ENCODE data around the gene SUSD1. TPM values are rescaled to one million over a fixed set of nuclear protein-coding genes. Genes with fewer than 3 reads are reported as not detected.
A peak's percentile ranks its signal among the peaks of the same experiment; 100 is the strongest.

The SUSD1 gene
- total RNA-seq, 2 experiments from 2014 or later = 1.6 to 2.7 TPM

DNA sequence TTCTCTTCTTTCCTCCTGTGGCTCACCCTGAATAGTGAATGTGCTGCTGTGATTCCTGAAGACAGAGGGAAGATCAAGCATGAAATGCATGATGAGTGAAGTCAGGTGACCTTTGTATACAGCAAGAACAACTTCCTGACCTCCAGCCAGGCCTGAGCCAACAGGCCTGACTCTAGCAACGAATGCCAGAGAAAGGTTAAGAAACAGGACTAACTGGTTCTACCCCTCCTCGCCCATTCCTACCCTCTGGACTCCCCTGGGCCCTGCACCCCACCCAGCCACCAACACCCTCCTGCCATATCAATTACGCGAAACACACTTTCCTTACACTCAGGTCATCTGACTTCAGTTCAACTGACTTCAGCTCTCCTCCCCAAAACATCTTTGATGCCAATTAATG lies 4.9 kb downstream of the SUSD1 start:
- intact Hi-C loops (cut with micrococcal nuclease) = no loop called here
- no peaks in the 10 kb centered on the region for H3K27me3 Mint-ChIP-seq (ENCODE audit: low read depth)
- CTCF ChIA-PET = interaction anchor here (0.7 kb wide), 1 partner anchor 54 kb away, joined by 3 read pairs; no protein-coding TSS in a partner anchor
- DNase-seq = no peak
- no peak overlapping the region for H3K4me3 Mint-ChIP-seq
- no peak overlapping the region for H3K27ac Mint-ChIP-seq
- peaks cover 33% of the 10 kb centered on the region for H3K4me1 Mint-ChIP-seq (ENCODE audit: low read depth)
- no peaks in the 10 kb centered on the region for H3K36me3 Mint-ChIP-seq (ENCODE audit: low read depth)
- H3K9me3 Mint-ChIP-seq = no peaks in the 10 kb centered on the region

DNA sequence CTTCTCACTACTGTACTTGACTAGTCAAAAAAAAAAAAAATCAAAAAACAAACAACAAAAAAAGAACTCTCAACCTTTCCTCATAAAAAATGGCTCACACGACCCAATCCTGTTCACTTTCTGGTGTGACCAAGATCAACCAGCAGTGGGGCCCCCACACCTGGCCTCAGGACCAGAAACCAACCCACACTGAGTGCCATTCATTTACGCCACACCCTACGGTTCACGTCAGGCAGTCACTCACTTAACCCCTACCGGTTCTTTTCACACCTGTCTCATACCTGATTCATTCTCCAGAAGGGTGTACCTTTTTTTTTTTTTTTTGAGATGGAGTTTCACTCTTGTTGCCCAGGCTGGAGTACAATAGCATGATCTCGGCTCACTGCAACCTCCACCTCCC lies 5.7 kb downstream of the SUSD1 start:
- Mint-ChIP-seq H3K27me3 (ENCODE audit: low read depth) (no peaks in the 10 kb centered on the region), H3K9me3 (no peaks in the 10 kb centered on the region), H3K27ac (no peak overlapping the region), H3K36me3 (ENCODE audit: low read depth) (no peaks in the 10 kb centered on the region), H3K4me3 (no peak overlapping the region), H3K4me1 (ENCODE audit: low read depth) (peaks cover 32% of the 10 kb centered on the region)
- intact Hi-C loops (cut with micrococcal nuclease) = no loop called here
- CTCF ChIA-PET = no interaction called here
- DNase-seq = no peak

GRCh38 chr9:112168197-112168596 lies 6.9 kb downstream of the SUSD1 start:
- intact Hi-C loops (cut with micrococcal nuclease) = no loop called here
- no peak overlapping the region for H3K27ac Mint-ChIP-seq
- no peak overlapping the region for H3K4me3 Mint-ChIP-seq
- CTCF ChIA-PET = no interaction called here
- peak; percentile 44 for DNase-seq
- peaks cover 25% of the 10 kb centered on the region for H3K4me1 Mint-ChIP-seq (ENCODE audit: low read depth)
- H3K27me3 Mint-ChIP-seq (ENCODE audit: low read depth) = no peaks in the 10 kb centered on the region
- no peaks in the 10 kb centered on the region for H3K9me3 Mint-ChIP-seq
- no peaks in the 10 kb centered on the region for H3K36me3 Mint-ChIP-seq (ENCODE audit: low read depth)

DNA sequence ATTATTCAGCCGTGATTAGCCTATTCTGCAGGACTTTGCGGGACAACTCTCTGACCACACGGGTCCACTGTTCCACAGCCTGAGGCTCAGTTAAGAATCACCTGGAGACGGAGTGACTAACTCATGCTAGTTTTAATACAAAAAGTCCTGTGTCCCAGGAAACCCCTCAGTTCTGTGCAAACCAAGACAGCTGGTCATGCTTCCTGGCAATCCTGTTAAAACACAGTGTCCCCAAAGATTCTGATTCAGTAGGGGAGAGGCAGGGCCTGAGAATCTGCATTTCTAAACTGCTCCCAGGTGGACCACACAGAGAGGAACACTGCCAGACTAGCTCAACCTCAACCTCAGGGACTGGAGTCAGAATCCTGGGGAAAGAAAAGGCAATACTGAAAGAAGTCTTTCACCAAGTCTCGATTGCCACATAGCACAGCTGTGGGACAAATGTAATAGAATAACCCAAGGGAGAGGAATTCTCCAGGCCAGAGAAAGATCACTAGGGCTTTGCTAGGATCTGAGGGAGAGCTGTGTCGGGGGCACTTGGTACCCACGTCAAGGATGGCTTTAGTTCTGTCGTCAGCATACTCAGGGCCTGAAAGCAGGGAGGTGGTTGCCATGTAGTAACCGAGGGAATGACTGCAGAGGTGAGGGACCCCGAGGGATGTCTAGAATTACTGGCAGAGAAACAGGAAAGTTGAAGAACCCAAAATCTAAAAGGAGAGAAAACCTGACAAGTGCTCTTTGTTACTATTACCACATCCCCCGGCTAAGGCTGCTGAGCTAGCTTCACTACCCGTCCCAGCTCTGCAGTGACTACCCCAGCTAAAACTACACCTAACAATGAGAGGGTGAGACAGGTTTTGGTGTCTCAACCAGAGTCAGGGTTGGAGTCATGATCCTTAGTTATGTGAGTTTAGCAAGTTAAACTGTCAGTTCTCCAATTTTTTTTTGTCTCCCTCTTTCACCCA lies 8.6 kb downstream of the SUSD1 start:
- H3K4me3 Mint-ChIP-seq = no peak overlapping the region
- intact Hi-C loops (cut with micrococcal nuclease) = no loop called here
- no peak for DNase-seq
- CTCF ChIA-PET = interaction anchor here (0.6 kb wide), 2 partner anchors 105 to 396 kb away, joined by 3 to 4 read pairs; no protein-coding TSS in a partner anchor
- H3K9me3 Mint-ChIP-seq = no peaks in the 10 kb centered on the region
- no peaks in the 10 kb centered on the region for H3K36me3 Mint-ChIP-seq (ENCODE audit: low read depth)
- H3K4me1 Mint-ChIP-seq (ENCODE audit: low read depth) = peaks cover 22% of the 10 kb centered on the region
- H3K27ac Mint-ChIP-seq = no peak overlapping the region
- H3K27me3 Mint-ChIP-seq (ENCODE audit: low read depth) = no peaks in the 10 kb centered on the region

GRCh38 chr9:112162621-112163413 lies 12.3 kb downstream of the SUSD1 start:
- Mint-ChIP-seq H3K4me3 (no peak overlapping the region), H3K36me3 (ENCODE audit: low read depth) (no peaks in the 10 kb centered on the region)
- CTCF ChIA-PET = interaction anchor here (0.9 to 1.3 kb wide), 2 partner anchors 64 to 89 kb away, joined by 3 read pairs; no protein-coding TSS in a partner anchor

GRCh38 chr9:112159781-112160180 lies 15.3 kb downstream of the SUSD1 start:
- H3K27ac Mint-ChIP-seq = no peak overlapping the region
- no peaks in the 10 kb centered on the region for H3K27me3 Mint-ChIP-seq (ENCODE audit: low read depth)
- peaks cover 2% of the 10 kb centered on the region for H3K36me3 Mint-ChIP-seq (ENCODE audit: low read depth)
- H3K4me1 Mint-ChIP-seq (ENCODE audit: low read depth) = no peaks in the 10 kb centered on the region
- CTCF ChIA-PET = no interaction called here
- no peak overlapping the region for H3K4me3 Mint-ChIP-seq
- no peak for DNase-seq
- H3K9me3 Mint-ChIP-seq = no peaks in the 10 kb centered on the region
- intact Hi-C loops (cut with micrococcal nuclease) = no loop called here

More at GRCh38 chr9:112162621-112163413, 12.3 kb downstream of the SUSD1 start:
- no peak for DNase-seq
- intact Hi-C loops (cut with micrococcal nuclease) = no loop called here
- Mint-ChIP-seq H3K27me3 (ENCODE audit: low read depth) (no peaks in the 10 kb centered on the region), H3K27ac (no peak overlapping the region), H3K4me1 (ENCODE audit: low read depth) (peaks cover 2% of the 10 kb centered on the region), H3K9me3 (no peaks in the 10 kb centered on the region)

DNA sequence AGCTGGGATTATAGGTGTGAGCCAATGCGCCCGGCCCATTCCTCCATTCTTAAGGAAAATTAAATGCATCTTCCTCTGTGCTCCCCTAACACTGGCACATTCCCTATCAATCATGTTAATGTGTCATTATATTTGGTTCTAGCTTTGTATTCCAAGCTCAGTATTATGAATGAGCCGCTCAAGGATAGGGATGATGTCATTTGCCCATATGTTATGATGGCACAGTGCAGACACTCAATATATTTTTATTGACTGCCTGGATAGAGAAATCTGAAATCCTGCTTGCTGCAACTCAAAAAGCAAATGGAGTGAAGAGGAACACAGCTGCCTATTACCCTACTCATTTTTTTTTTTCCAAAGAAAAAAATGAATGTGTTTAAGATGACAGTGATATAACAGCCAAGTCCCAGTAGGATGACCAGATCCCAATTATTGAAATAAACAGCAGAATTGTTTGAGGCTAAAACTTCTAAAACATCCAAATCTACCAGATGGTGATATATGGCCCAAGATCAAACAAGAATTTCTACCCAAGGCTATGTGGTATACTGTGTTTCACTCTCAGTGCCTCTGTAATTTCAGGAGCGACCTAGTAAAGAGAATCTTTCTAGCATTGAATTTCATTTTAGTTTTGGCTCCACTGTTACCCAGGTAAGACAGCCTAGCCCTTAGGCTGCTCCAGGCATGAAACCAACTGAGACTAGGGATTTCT lies 16.3 kb downstream of the SUSD1 start:
- no peak for DNase-seq
- Mint-ChIP-seq H3K4me1 (ENCODE audit: low read depth) (no peaks in the 10 kb centered on the region), H3K9me3 (no peaks in the 10 kb centered on the region), H3K4me3 (no peak overlapping the region), H3K27me3 (ENCODE audit: low read depth) (no peaks in the 10 kb centered on the region), H3K36me3 (ENCODE audit: low read depth) (peaks cover 2% of the 10 kb centered on the region), H3K27ac (no peak overlapping the region)
- intact Hi-C loops (cut with micrococcal nuclease) = no loop called here
- CTCF ChIA-PET = interaction anchor here (0.7 kb wide), 2 partner anchors 18 to 47 kb away, joined by 3 to 4 read pairs; no protein-coding TSS in a partner anchor

- no peak overlapping the region for H3K27ac Mint-ChIP-seq
- H3K9me3 Mint-ChIP-seq = no peaks in the 10 kb centered on the region
- no peak overlapping the region for H3K4me3 Mint-ChIP-seq
- CTCF ChIA-PET = interaction anchor here (0.7 kb wide), 1 partner anchor 48 kb away, joined by 4 read pairs; no protein-coding TSS in a partner anchor
- no peaks in the 10 kb centered on the region for H3K4me1 Mint-ChIP-seq (ENCODE audit: low read depth)
- H3K36me3 Mint-ChIP-seq (ENCODE audit: low read depth) = peaks cover 2% of the 10 kb centered on the region
- DNase-seq = no peak
- H3K27me3 Mint-ChIP-seq (ENCODE audit: low read depth) = no peaks in the 10 kb centered on the region
- intact Hi-C loops (cut with micrococcal nuclease) = no loop called here
These were observed 17.1 kb downstream of the SUSD1 start for GRCh38 chr9:112157961-112158360.

DNA sequence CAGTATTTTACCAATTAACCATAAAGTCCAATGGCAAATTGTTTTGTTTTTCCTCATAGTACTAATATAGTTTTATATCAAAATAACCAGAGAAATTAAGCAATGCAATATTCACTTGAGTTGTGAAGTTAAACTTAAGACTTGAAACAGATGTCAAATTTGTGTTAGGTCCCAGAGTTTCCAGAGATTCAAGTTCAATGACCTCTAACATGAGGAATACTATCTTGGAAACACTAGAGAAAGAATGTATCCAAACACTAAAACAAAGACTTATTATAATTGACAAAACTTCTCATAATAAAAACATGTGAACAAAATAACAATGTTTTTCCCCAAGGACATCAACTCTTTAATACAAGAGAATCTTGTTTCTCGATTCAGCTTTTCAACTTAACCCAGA lies 18.0 kb downstream of the SUSD1 start:
- CTCF ChIA-PET = no interaction called here
- intact Hi-C loops (cut with micrococcal nuclease) = no loop called here
- no peaks in the 10 kb centered on the region for H3K27me3 Mint-ChIP-seq (ENCODE audit: low read depth)
- no peak for DNase-seq
- H3K27ac Mint-ChIP-seq = no peak overlapping the region
- H3K4me1 Mint-ChIP-seq (ENCODE audit: low read depth) = no peaks in the 10 kb centered on the region
- peaks cover 2% of the 10 kb centered on the region for H3K36me3 Mint-ChIP-seq (ENCODE audit: low read depth)
- no peaks in the 10 kb centered on the region for H3K9me3 Mint-ChIP-seq
- no peak overlapping the region for H3K4me3 Mint-ChIP-seq

- CTCF ChIA-PET = interaction anchor here (0.6 to 1.8 kb wide), 3 partner anchors 18 to 63 kb away, joined by 4 to 8 read pairs (median 5); no protein-coding TSS in a partner anchor
- no peaks in the 10 kb centered on the region for H3K36me3 Mint-ChIP-seq (ENCODE audit: low read depth)
- DNase-seq = no peak
- H3K9me3 Mint-ChIP-seq = no peaks in the 10 kb centered on the region
- H3K4me1 Mint-ChIP-seq (ENCODE audit: low read depth) = peaks cover 5% of the 10 kb centered on the region
- H3K4me3 Mint-ChIP-seq = no peak overlapping the region
- intact Hi-C loops (cut with micrococcal nuclease) = no loop called here
- no peak overlapping the region for H3K27ac Mint-ChIP-seq
- no peaks in the 10 kb centered on the region for H3K27me3 Mint-ChIP-seq (ENCODE audit: low read depth)
These were observed 25.9 kb downstream of the SUSD1 start for GRCh38 chr9:112149211-112149610.

DNA sequence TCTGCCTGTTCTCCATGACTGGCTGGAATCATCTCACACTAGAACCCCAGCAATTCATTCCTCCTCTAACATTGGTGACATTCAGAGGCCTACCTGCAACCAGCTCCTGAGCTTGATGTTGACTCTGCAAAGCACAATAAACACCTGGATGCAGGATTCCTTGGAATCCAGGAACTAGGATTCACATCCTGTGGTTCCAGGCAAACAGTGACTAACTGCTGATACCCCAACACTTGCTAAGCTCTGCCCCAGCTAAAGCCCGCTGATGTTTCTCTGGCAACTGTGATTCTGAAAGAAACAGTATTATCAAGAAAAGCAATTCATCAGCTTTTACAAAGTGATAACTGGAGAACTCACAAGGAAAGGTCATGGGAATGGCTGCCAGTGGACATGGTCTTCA lies 29.2 kb downstream of the SUSD1 start:
- Mint-ChIP-seq H3K27me3 (ENCODE audit: low read depth) (no peaks in the 10 kb centered on the region), H3K4me3 (no peak overlapping the region), H3K4me1 (ENCODE audit: low read depth) (peaks cover 5% of the 10 kb centered on the region), H3K9me3 (no peaks in the 10 kb centered on the region), H3K36me3 (ENCODE audit: low read depth) (no peaks in the 10 kb centered on the region), H3K27ac (no peak overlapping the region)
- intact Hi-C loops (cut with micrococcal nuclease) = no loop called here
- CTCF ChIA-PET = interaction anchor here (0.5 to 1.4 kb wide), 4 partner anchors 10 to 137 kb away, joined by 3 to 4 read pairs (median 3); no protein-coding TSS in a partner anchor
- no peak for DNase-seq

GRCh38 chr9:112144807-112145206 lies 30.3 kb downstream of the SUSD1 start:
- CTCF ChIA-PET = no interaction called here
- no peaks in the 10 kb centered on the region for H3K27me3 Mint-ChIP-seq (ENCODE audit: low read depth)
- intact Hi-C loops (cut with micrococcal nuclease) = no loop called here
- H3K4me3 Mint-ChIP-seq = no peak overlapping the region
- peaks cover 5% of the 10 kb centered on the region for H3K4me1 Mint-ChIP-seq (ENCODE audit: low read depth)
- no peaks in the 10 kb centered on the region for H3K9me3 Mint-ChIP-seq
- no peak for DNase-seq
- H3K36me3 Mint-ChIP-seq (ENCODE audit: low read depth) = no peaks in the 10 kb centered on the region
- no peak overlapping the region for H3K27ac Mint-ChIP-seq
